NOMO-1 treated with DMSO at 0.1 percent for 48 hours (cell line): ENCODE data around the gene UBE3D.

Experiments used
- DNase-seq: peaks from one replicate; lab custom pipeline; 2025; ENCODE audit not compliant: unreplicated experiment; lab: John Stamatoyannopoulos, UW

UBE3D gene

DNA sequence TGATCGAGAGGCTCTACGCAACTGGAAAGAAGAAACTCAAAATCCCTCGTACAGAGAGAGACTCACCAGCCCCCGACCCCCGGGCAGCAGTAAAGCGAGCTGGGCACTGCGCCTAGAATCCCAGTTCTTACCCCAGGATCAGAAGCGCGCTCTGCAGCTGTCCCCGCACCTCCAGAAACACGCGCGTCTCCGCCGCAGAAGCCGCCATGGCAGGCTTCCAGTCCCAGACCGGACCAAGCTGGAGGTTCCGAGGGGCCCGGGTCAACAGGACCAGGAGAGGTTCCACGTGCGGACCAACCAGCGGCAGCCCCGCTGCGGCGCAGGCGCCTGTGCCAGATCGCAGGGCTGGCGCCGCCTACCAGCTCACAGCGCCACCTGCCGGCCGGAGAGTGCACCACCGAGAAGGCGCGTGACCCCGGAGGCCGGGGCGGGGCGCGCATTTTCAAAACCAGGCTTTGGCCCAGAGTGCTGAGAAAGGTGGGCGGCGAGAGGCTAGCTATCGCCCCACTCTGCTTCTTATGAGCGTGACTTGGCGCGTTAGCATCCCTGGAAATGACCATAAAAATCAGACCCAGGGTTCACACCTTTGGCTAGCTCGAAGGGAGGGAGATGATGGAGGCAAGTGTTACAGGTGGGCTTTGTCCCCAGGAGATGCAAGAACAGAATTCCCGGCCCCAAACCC is at the start of gene UBE3D:
TSS of gene UBE3D (minus strand) at position 331 of the 682 bp plus-strand sequence. CDS start at position 208, 123 bp downstream.
- DNase-seq: peak; percentile 83

DNA sequence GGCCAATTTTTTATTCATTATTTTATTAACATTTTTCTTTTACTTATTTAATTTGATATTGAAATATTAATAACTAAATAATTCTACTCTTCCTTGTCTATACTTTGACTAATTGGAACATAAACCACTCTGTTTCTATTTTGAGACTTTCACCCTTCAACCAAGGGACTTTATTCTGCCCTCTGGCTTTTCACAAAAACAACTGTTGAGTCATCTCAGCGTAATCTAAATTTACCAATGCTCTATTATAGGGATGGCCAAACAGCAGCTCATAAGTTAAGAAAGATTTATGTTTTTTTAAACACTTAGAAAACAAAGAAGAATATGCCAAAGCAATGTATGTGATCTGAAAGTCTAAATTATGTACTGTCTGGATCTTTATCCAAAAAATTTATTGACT is 48.5 kb upstream of the UBE3D start:
- DNase-seq: peak; percentile 48

DNA sequence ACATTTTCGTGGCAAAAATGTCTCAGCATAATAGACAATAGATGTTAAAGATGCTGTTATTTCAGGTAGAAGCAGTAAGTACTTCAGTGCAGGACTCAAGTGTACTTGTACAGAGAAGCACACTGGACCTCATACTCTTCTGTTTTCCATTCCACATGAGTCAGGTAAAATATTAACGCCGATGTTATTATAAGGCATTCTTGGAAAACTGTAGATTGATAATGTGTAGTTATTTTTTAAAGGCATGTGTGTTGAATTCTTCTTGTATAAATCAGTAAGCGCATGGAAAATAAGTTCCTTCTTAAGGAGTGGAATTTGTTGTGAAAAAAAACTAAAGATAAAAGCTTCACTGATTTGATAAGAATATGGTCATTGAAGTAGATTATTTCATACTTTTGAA is 47.6 kb upstream of the UBE3D start:
- no peak for DNase-seq

GRCh38 chr6:83108378-83108777 is 42.7 kb upstream of the UBE3D start:
- DNase-seq: peak; percentile 77

- no peak for DNase-seq
These were observed 32.9 kb upstream of the UBE3D start for GRCh38 chr6:83098589-83098988.

- no peak for DNase-seq
These were observed 32.0 kb upstream of the UBE3D start for GRCh38 chr6:83097675-83098074.

- DNase-seq: no peak
These were observed 31.6 kb upstream of the UBE3D start for GRCh38 chr6:83097204-83097603.

- no peak for DNase-seq
These were observed 31.1 kb upstream of the UBE3D start for GRCh38 chr6:83096791-83097190.

DNA sequence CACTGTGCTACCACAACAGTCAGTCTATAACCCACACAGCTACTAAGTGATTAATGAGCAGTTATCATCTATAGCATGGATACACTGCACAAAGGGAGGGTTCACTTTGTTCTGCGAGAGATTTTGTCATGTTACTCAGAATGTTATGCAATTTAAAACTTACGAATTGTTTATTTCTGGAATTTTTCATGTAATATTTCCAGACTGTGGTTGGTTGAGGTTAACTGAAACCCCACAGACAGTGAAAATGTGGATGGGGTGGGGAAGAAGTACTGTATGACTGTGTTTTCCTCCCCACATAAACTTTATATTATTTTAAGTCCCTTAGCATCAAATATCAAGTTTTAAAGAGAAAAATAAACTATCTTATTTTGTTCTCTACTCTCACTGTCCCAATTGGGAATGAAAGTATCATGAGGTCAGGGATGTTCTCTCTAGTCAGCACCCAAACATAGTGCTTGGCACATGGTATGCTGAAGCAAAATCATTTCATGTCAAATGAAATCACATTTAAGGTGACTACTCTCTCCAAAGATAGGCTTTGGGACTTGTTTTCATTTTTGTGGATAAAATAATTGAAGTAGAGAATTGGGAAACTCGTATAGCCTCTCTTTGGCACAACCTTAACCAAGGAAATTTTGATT is 27.2 kb upstream of the UBE3D start:
- peak; percentile 15 for DNase-seq

GRCh38 chr6:83086751-83087150 is 21.1 kb upstream of the UBE3D start:
- no peak for DNase-seq

GRCh38 chr6:83083476-83083875 is 17.8 kb upstream of the UBE3D start:
- DNase-seq: no peak

DNA sequence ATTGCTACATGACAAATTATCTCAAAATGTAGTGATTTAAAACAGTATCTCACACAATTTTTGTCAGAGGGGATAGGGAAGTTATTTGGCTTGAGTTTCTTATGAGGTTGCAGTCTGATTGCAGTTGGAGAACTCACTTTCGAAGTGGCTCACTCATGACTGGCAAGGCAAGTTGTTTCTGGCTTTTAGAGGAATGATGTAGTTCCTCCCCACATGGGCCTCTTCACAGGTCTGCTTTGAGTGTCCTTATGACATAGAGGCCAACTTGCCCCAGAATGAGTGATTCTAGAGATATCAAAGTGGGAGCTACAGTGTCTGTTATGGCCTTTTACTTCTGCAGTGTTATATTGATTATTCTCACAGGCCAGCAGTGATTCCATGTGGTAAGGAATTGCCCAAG is 8.0 kb upstream of the UBE3D start:
- DNase-seq: peak; percentile 12

GRCh38 chr6:83072726-83073125 is 7.1 kb upstream of the UBE3D start:
- DNase-seq: no peak

- no peak for DNase-seq
These were observed 6.1 kb upstream of the UBE3D start for GRCh38 chr6:83071707-83072106.

- peak; percentile 82 for DNase-seq
These were observed 5.4 kb upstream of the UBE3D start for GRCh38 chr6:83071023-83071422.

- no peak for DNase-seq
These were observed 4.0 kb upstream of the UBE3D start for GRCh38 chr6:83069633-83070032.

DNA sequence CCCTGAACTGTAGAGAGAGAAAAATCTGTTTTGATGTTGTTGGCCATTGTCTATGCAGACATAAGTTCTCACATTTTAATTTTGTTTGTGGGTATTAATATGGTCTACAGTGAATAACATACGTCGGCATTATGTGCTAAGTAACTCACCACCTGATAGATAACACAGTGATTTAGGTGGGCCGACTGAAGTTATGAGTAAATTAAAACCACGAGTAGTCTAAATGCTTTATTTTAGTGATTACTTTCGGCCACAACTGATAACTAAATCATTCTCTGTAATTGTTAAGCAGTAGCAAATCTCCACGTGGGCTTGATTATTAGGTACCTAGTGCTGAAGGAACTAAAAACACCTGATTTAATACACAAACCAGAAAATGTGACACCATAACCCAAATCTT is 3.0 kb upstream of the UBE3D start:
- no peak for DNase-seq

DNA sequence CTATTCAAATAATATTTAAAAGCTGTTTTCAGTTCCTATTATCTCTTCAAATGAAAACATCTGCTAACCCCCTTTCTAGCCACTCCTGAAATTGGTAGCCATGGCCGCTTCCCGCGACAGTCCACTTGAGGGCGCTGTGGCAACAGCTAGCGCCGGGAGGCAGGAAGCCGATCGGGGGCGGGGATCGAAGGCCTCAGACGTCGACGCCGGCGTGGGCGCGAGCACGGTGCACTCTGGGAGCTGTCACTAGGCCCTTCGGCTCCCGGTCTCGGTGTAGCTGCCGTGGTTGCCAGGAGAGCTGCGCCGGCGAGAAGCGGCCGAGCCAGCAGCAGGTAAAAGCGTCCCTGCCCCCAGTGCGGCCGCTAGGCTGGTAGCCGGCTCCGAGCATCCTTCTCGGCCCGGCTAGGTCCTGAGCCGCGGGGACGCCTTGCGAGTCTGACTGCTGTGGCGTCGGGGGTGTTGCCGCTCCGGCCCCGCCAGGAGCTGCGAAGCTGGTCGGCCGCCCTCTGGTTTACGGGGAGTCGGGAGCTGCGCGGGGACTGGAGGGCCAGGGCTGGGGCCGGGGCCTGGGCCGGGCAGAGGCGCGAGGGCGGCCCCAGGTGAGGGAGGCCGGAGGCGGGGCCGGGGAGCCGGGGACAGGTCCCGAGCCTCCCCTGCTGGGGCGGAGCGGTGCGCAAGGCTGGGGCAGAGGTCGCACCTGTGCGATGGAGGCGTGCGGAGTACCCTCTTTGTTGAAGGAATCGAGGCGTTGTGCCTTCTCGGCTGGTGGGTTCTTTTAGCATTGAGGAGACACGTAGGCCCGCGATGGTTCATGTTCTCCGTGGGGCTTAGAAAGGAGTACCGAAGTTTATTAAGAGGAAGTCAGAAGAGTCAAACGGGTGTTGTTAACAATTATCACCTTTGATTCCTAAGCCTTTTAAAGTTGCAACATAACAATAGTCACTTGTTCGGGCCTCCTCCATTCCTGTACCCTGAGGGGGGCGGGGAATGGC is 2.1 kb upstream of the UBE3D start, which contains the start of gene DOP1A:
TSS of gene DOP1A (plus strand) at position 224 of the 992 bp plus-strand sequence. CDS start 29,307 bp downstream, outside the sequence.
- DNase-seq: peak; percentile 96

DNA sequence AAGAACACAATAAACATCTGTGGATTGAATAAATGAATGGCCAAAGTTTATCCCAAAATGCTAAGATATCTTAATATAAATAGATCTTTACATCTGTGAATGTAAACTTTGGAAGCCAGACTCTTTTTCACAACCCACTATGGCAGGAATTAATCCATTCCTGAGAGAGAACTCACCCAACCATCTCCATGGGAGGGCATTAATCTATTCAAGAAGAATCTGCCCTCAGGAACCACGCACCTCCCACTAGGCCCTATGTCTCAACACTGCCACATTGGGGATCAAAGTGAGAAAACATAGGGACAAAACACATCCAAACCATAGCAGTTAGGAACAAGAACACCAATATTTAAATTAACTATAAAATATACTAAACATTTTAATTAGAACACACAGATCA is 3.4 kb downstream of the UBE3D start:
- DNase-seq: no peak

- no peak for DNase-seq
These were observed 4.5 kb downstream of the UBE3D start for GRCh38 chr6:83061190-83061589.

DNA sequence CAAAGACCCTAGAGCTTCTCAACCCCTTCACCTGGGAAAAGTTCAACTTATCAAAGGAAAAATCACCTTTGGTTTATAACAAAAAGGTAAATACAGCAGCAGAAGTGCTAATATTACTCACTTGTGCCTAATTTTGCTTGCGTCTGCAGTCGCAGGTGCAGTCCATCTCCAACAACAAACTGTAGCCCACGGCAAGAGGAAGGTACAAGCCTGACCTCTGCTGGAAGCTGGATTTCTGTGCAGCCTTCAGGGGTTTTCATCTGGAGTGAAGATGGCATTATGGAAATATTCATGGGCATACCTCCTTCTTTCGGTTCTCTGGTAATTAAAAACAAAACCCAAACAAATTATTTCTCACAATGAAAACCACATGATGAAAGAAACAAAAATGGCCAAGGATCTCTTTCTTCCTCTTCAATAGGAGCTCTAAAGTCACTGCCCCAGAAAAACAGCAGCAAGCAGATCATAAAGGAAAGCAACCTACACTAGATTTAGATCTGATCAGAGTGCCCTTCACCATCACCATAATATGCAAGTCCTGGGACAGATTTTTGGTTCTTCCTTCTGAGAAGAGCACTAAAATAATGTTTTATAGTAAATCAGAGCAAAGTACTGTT is 7.8 kb downstream of the UBE3D start:
- DNase-seq: peak; percentile 16
